CD4-positive, alpha-beta T cell treated with Interleukin-6 for 4 hours (primary cell): Measurements from ENCODE around the gene GET3.

Experiments
- DNase-seq: peaks from one replicate; pipeline ENCODE4 v3.0.0-alpha.2; 2020; ENCODE audit warnings: mixed read lengths

Gene GET3

DNA sequence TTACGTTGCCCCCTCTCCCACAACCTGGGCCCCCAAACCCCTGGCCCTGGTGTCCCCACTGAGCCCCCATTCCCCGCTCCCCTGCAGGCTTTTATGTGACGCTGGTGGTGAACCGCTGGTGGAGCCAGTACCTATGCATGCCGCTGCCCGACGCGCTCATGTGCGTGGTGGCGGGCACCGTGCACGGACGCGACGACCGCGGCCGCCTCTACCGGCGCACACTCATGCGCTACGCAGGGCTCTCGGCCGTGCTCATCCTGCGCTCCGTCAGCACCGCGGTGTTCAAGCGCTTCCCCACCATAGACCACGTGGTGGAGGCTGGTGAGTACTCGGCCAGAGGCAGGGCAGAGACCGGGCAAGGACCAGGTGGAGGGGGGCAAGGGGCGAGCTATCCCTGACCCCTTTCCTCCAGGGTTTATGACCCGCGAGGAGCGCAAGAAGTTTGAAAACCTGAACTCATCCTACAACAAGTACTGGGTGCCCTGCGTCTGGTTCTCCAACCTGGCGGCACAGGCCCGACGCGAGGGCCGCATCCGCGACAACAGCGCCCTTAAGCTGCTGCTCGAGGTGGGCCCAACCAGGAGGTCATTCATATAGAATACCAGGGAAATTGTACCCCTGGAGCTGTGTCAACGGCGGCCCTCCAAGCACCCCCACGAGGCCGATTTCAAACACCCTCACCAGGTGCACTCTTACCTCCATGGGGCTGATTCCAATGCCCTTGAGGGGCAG, 17.3 kb downstream of the GET3 start:
- no peak for DNase-seq

DNA sequence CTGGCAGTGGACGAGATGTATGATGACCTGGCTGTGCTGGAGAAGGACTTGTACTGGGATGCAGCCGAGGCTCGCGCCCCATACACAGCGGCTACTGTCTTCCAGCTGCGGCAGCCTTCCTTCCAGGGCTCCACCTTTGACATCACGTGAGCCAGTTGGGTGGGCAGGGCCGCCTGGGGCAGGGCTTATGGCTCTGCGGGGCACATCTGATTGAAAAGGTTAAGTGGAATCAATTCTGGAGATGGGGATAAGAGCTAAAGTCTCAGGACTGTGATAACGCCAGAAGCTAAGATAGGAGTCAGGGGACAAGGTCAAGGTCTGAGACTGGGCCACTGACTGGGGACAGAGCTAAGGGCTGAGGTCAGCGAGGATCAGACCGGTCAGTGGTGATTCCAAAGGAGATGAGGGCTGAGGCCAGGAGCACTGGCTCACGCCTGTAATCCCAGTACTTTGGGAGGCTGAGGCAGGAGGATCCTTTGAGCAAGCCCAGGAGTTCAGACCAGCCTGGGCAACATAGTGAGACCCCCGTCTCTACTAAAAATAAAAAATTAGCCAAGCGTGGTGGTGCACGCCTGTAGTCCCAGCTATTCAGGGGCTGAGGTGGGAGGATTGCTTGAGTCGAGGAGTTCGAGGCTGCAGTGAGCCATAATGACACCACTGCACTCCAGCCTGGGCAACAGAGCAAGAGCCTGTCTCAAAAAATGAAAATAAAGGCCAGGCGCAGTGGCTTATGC, 19.0 kb downstream of the GET3 start:
- DNase-seq = no peak

DNA sequence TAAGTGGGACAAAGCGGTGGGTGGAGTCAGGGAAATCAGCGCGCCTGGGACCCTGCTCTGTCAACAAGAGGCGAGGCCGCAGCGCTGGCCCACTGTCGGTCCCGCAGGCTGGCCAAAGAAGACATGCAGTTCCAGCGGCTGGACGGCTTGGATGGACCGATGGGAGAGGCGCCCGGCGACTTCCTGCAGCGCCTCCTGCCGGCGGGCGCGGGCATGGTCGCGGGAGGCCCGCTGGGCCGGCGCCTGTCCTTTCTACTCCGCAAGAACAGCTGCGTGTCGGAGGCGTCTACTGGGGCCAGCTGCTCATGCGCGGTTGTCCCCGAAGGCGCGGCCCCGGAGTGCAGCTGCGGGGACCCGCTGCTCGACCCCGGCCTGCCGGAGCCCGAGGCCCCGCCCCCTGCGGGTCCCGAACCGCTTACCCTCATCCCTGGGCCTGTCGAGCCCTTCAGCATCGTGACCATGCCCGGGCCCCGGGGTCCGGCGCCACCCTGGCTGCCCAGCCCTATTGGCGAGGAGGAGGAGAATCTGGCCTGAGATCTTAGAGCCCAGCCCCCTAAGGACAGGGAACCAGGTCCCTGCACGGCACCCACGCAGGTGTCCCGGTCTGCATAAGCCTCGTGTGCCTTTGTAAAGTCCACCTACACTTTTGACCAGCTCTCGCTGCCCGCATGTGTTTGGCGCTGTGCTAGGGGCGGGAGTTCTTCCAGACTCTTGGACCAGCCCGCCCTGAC, 20.4 kb downstream of the GET3 start:
- peak; percentile 68 for DNase-seq

- no peak for DNase-seq
Observed at GRCh38 chr19:12759686-12760085, 22.4 kb downstream of the GET3 start.

DNA sequence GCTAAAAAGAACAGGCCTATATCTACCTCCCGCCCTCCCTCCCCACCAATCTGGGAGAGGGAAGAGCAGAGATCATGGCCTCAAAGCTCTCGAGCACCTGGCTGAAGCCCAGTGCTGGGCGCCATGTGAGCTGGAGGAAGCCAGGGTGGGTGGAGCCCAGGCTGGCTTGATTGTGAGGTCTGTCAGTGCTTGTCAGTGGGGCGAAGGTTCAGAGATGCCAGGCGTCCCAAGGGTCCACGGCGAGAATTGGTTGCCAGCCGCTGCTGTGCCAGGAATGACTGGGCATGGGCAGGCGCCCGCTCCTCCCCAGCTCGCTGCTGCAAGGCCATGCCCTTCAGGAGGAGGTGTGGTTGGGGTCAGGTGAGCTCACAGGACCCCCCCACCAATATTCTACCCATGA, 25.8 kb downstream of the GET3 start:
- no peak for DNase-seq

GRCh38 chr19:12764698-12765097, 27.4 kb downstream of the GET3 start:
- DNase-seq = no peak

DNA sequence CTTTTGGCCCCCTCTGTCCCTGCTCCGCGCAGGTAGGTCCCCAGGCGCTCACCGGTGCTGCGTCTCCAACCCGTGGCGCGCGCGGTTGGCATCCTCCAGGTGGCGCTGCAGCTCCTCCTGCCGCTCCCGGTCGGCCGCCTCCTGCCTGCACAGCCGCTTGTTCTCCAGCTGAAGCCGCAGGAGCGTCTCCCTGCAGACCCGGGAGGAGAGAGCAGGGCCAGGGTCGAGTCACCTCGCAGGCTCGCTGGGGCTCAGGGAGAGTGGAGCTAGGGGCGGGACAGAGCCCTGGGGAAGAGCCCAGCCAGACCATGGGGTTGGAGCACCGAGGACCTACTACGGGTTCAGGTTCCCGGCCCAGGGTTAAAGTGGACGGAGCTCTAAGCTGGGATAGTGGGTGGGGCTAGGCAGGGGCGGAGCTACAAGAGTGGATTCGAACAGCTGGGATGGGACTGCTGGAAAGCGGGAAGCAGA, 28.8 kb downstream of the GET3 start:
- peak; percentile 80 for DNase-seq

DNA sequence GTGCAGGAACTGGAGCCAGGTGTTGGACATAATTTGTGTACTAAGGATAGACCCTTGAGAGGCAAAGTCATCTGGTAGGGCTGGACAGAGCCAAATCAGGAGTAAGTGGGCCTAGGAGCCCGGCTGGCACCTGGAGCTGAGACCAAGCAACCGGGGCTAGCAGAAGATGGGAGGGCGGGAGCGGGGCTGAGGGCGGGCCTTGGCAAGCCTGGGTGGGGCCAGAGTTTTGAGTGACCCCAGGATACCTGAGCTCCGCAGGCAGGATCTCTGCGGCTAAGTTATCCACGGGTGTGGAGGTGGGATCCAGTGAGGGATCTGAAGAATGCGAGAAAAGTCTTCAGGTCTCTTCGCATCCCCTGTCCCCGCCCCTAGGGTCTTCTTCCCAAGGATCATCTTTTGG, 29.9 kb downstream of the GET3 start:
- no peak for DNase-seq

DNA sequence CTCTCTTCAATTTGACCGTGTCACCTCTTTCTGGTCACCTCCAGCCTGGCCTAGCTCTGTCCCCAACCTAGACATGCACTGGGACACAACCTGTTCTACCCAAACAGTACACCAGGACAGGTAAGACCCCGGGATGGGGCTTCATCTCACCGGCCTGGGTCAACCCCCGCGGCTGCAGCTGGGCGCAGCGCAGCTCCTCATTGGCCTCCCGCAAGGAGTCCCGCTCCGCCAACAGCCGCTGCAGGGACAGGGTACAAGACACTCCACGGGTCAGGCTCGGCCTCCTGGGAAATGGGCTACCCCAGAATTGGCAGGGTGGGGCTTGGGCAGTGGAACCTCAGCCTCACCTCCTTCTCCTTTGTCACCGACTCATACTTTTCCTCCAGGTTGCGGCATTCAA, 30.4 kb downstream of the GET3 start:
- no peak for DNase-seq

DNA sequence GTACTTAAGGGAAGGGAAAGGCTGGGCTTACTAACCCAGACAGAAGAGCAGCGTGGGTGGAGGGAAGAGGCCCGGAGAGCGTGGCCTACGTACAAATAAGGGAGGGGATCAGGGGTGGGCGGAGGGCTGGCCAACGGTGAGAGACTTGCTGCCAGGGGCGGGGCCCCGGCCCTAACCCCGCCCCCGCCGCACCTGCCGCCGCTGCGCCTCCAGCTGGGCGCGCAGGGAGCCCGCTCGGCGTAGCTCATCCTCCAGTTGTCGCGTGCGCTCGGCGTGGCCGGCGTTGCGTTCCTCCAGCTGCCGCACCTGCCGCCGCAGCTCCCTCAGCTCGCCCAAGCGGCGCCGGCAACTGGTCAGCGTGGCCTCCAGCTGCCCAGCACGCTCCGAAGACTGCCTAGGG, 32.4 kb downstream of the GET3 start:
- DNase-seq = peak; percentile 75

GRCh38 chr19:12770922-12771321, 33.6 kb downstream of the GET3 start:
- DNase-seq = no peak

DNA sequence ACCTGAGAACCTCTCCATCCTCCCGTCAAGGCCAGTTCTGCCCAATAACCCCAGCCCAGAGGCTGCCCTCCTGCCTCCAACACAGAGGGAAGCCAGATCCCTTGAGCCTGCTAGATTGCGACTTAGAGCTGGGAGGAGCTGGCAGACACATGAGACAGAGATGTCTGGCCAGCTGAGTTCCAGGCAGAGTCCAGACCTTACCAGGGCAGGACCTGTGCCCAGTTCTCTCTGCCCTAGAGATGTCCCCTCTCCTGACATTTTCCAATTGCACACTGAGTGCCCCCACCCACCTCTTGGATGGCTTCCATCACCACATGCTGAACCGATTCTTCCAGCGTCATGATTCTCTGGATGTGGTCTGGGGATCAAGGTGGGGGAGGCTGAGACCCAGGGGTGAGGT, 35.0 kb downstream of the GET3 start:
- no peak for DNase-seq

- no peak for DNase-seq
Observed at GRCh38 chr19:12773571-12773970, 36.3 kb downstream of the GET3 start.

GRCh38 chr19:12774588-12775555, 37.6 kb downstream of the GET3 start, which contains the start of gene HOOK2:
Gene HOOK2 (minus strand): TSS chr19:12775552. CDS start chr19:12775449, 103 bp downstream.
- peak; percentile 71 for DNase-seq

- peak; percentile 85 for DNase-seq
Observed at GRCh38 chr19:12777217-12778016, 40.1 kb downstream of the GET3 start.

GRCh38 chr19:12778017-12778904, 41.0 kb downstream of the GET3 start:
- peak; percentile 62 for DNase-seq

- no peak for DNase-seq
Observed at GRCh38 chr19:12778905-12779161, 41.5 kb downstream of the GET3 start.

- DNase-seq = no peak
Observed at GRCh38 chr19:12779162-12779993, 42.1 kb downstream of the GET3 start.

DNA sequence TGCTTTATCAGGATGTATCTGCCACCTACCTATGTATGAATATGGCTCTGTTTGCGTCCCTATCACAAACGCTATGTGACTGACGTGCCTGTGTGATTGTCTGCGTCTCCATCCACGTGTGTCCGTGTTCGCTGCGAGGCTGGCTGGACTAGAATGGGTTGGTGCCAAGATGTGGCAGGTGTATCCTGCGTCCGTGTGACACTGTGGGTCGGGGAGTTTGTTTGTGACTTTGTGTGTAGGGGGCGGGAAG, 44.8 kb downstream of the GET3 start:
- no peak for DNase-seq
